ENCODE measurements around the gene SCAMP1. TPM values are rescaled to one million over a fixed set of nuclear protein-coding genes. Genes with fewer than 3 reads are reported as not detected.
A peak's percentile ranks its signal among the peaks of the same experiment; 100 is the strongest.

SCAMP1 gene
- total RNA-seq, 3 donors from 2014 or later: 12.2 to 16.0 (median 13.5) TPM

DNA sequence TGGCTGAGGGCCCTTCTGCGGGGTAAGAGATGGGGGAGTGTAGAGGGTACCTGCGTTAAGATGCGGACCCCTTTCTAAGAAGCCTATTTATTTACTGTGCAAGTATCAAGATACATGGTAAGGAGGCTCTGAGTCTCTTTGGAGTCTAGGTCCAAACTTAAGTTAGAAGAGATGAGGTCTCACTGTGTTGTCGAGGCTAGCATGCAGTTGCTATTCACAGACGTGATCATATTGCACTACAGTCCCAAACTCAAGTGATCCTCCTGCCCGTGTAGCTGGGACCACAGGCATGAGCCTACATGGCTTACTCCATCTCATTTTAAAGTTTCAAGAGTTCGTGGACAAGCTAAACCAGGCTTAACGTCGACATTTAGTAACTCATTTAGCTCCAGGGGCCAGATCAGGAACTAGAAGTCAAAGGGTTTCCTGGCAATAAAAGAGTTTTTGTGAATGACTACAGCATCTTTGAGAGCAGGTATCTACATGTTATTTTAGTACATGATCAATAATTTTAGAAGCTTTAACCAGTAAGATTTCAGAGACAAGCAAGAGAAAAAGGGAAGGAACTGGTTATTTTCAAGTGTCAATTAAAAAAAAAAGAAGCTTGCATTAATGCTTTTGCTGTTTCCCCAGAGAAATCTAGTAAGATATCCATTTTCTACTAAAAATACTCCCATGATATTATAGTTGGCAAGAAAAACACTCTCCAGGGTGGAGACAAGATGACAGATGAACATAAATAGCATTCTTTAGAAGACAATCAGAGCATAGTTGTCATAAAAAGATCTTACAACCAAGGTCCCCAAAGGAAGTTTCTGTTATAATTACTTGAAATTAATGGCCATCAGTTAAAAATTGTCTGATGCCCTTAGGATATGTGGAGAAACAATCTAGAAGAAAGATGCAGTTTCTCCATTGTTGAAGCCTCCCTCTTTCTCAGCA, 141.3 kb downstream of the SCAMP1 start:
- DNase-seq (no peak), ATAC-seq (no peak)
- Mint-ChIP-seq H3K36me3 (ENCODE audit: insufficient read depth) (peaks cover 2% of the 10 kb centered on the region), H3K4me1 (ENCODE audit: low read depth) (no peaks in the 10 kb centered on the region), H3K27me3 (ENCODE audit: low read depth) (peaks cover 60% of the 10 kb centered on the region), H3K9me3 (no peaks in the 10 kb centered on the region), H3K4me3 (no peak overlapping the region)

- H3K4me3 Mint-ChIP-seq: no peak overlapping the region
- no peak for DNase-seq
- peaks cover 3% of the 10 kb centered on the region for H3K4me1 Mint-ChIP-seq (ENCODE audit: low read depth)
- no peak for ATAC-seq
- H3K27me3 Mint-ChIP-seq (ENCODE audit: low read depth): peaks cover 58% of the 10 kb centered on the region
- H3K36me3 Mint-ChIP-seq (ENCODE audit: insufficient read depth): peaks cover 1% of the 10 kb centered on the region
- H3K9me3 Mint-ChIP-seq: no peaks in the 10 kb centered on the region
Measured at GRCh38 chr5:78503958-78504653, 143.7 kb downstream of the SCAMP1 start.

DNA sequence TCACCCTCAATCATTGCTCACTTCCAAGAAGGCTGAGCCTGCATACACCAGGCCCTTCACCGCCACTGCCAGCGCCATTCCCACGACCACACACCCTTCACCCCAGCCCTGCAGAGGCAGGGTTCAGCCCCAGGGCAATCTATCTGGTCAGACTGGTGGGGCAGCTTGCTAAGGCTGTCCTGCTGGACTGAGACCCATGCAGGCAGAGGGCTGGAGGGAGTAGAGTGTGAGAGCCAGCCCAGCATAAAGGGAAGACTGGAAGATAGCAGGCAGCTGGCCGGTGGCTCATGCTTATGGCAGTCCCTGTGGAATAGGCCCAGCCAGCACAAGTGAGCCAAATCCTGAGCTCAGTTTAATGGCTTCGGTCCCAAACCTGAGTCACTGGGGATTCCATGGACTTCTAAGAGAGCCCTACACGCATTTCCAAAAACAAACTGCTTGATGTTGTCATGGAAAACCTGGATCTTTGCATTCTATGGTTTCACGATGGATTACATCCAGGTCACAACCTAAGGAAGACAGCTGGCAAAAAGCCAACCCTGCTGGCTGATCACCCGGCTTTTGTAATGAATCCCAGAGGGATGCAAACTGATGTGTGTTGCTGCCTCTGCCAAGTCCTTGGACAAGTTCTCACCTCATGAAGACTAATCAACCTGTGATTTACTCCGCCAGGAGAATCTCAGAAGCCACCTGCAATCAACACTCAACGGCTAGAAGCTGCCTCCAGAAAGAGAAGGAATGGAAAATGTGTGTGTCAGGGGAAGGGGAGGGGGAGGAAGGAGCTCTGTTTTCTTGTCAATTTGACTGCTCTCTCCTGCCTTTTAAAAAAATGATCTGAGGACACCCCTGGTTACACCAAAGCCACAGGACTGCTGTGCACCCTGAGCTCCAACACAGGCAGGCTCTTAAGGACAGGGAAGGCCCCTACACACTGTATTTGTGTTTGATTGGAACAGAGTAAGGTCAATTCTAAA, 144.6 kb downstream of the SCAMP1 start:
- no peak for ATAC-seq
- DNase-seq: no peak
- peaks cover 10% of the 10 kb centered on the region for H3K4me1 Mint-ChIP-seq (ENCODE audit: low read depth)
- H3K9me3 Mint-ChIP-seq: no peaks in the 10 kb centered on the region
- H3K27me3 Mint-ChIP-seq (ENCODE audit: low read depth): peaks cover 55% of the 10 kb centered on the region
- H3K36me3 Mint-ChIP-seq (ENCODE audit: insufficient read depth): no peaks in the 10 kb centered on the region
- no peak overlapping the region for H3K4me3 Mint-ChIP-seq

GRCh38 chr5:78505860-78506259, 145.4 kb downstream of the SCAMP1 start:
- no peak for ATAC-seq
- no peaks in the 10 kb centered on the region for H3K9me3 Mint-ChIP-seq
- H3K4me1 Mint-ChIP-seq (ENCODE audit: low read depth): peaks cover 14% of the 10 kb centered on the region
- no peaks in the 10 kb centered on the region for H3K36me3 Mint-ChIP-seq (ENCODE audit: insufficient read depth)
- no peak overlapping the region for H3K4me3 Mint-ChIP-seq
- H3K27me3 Mint-ChIP-seq (ENCODE audit: low read depth): peaks cover 51% of the 10 kb centered on the region
- no peak for DNase-seq

DNA sequence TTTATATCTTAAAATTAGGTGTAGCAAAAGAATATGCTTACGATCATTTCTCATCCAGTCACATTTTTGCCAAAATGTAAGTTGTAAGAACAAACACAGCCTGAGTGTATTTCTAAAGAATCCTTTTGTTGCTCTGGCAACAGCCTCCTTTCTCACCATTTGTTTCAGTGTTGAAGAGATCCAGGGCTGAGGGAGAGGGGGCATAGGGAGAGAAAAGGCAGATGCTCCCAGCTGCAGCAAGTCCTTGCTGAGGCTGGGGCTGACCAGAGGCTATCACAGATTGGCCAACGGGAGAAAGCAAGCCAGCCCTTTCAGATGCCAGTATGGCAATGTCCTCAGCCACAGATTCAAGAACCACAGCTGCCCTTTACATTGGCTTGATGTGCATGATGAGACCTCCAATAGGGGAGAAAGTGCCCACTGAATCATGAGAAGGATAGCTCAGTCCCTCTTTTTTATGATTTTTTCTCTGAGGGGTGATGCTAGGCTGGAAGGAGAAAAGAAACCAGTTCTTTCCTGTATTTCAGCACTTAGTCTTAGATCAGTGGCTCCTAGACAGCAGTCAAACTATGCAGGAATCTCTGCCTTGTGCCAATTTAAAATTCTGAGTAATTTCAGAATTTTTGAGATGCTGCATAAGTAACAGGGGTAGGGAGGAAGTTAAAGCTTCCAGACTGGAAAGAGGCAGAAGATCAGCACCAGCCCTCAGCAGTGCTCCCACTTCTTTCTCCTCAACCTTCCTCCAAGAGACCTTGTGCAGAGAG, 146.0 kb downstream of the SCAMP1 start:
- Mint-ChIP-seq H3K36me3 (ENCODE audit: insufficient read depth) (no peaks in the 10 kb centered on the region), H3K4me1 (ENCODE audit: low read depth) (peaks cover 14% of the 10 kb centered on the region), H3K9me3 (no peaks in the 10 kb centered on the region), H3K4me3 (no peak overlapping the region), H3K27me3 (ENCODE audit: low read depth) (peaks cover 51% of the 10 kb centered on the region)
- no peak for DNase-seq
- ATAC-seq: no peak

DNA sequence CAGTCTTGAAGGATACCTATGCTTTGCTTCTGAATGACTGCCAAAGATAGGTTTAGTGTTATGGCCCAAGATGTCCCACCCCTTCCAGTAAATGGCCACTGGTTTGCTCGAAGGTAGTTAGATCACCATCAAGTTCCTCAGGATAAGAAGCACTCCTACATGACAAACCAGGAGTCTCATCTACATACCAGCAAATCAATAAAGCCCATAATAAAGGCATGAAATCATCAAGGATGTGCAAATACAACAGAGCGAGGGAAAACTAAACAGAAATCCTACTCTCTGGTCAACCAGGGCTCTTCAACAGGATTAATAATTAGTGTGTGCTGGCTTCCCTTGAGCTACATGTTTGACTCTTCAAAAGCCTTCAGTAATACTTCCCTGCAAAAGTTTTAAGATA, 147.1 kb downstream of the SCAMP1 start:
- Mint-ChIP-seq H3K27me3 (ENCODE audit: low read depth) (peaks cover 44% of the 10 kb centered on the region), H3K4me1 (ENCODE audit: low read depth) (peaks cover 14% of the 10 kb centered on the region), H3K9me3 (no peaks in the 10 kb centered on the region), H3K4me3 (no peak overlapping the region), H3K36me3 (ENCODE audit: insufficient read depth) (no peaks in the 10 kb centered on the region)
- ATAC-seq (no peak), DNase-seq (no peak)

- DNase-seq (no peak), ATAC-seq (no peak)
- no peaks in the 10 kb centered on the region for H3K36me3 Mint-ChIP-seq (ENCODE audit: insufficient read depth)
- H3K9me3 Mint-ChIP-seq: no peaks in the 10 kb centered on the region
- H3K4me3 Mint-ChIP-seq: no peak overlapping the region
- H3K4me1 Mint-ChIP-seq (ENCODE audit: low read depth): peaks cover 14% of the 10 kb centered on the region
- peaks cover 43% of the 10 kb centered on the region for H3K27me3 Mint-ChIP-seq (ENCODE audit: low read depth)
Measured at GRCh38 chr5:78508186-78508765, 147.9 kb downstream of the SCAMP1 start.

DNA sequence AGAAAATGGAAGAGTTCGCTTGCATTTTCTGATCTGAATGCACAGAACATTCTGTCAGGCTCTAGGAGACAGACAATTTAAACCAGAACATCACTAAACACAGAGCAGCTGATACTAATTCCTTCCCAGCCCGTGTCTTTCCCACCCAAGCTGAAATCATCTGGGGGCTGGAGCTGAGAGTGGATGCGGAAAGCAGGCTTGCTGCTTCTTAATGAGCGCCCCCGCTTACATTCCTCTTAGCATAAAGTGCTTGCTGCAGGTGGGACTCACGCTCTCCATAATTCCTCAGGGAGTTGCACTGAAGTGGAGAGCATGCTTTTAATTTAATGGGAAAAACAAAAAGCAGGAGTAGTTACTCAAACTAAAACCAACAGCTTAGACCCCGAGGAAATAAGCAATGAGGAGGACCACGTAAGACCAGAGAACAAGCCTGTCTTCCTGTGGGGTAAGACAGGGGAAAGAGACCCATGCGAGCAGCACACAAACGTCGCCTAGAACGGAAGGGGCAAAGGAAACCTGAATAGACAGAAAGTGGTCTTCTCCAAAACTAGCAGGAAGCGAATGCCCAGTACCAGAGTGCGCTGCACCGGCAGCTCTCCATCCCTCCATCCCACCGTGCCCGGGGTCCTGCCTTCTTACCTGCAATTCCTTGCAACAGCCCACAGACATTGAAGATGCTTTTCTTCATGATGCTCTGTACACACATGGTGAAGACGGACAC, 148.9 kb downstream of the SCAMP1 start:
- DNase-seq (no peak), ATAC-seq (peak; percentile 12 to 32)
- H3K4me3 Mint-ChIP-seq: peak overlapping the region; percentile 73
- H3K36me3 Mint-ChIP-seq (ENCODE audit: insufficient read depth): no peaks in the 10 kb centered on the region
- H3K4me1 Mint-ChIP-seq (ENCODE audit: low read depth): peaks cover 14% of the 10 kb centered on the region
- peaks cover 48% of the 10 kb centered on the region for H3K27me3 Mint-ChIP-seq (ENCODE audit: low read depth)
- H3K9me3 Mint-ChIP-seq: no peaks in the 10 kb centered on the region

DNA sequence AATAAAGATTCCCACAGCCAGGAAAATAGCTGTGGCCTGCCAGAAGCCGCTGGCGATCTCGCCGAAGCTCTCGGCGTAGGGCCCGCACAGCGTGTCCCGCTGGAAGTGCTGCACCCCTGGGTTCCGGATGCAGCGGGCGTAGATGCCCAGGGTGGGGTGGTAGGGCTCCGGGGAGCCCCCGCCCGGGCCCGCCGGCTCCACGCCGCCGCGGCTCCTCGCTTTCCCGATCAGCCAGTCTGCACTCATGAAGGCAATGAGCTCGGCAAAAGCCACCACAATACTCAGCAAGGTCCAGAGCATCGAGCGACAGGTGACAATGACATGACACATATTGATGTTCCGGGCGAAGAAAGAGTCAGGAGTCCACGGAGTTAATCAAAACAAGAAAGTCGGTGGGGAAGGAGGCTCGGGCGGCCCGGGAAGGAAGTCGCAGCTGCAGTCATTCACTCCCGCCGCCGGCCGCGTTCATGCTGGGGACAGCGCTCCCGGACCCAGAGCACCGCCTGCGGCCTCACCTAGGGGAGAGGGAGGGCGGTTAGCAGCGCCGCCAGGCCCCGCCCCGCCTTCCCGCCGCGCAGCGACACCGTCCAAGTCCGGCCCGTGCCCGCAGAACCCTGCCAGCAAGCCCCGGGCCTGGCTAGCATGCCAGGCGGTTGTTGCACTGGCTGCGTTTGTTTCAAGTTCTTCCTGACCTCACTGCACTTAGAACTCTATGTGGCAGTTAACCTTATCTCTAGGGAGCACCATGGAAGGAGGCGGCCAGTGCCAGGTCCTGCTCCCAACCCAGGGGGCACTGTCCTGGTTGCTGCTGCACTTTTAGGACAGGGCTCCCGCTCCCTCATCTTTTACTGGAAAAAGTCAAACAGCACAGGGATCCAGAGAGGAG, 149.7 kb downstream of the SCAMP1 start:
- Mint-ChIP-seq H3K27me3 (ENCODE audit: low read depth) (peaks cover 47% of the 10 kb centered on the region), H3K36me3 (ENCODE audit: insufficient read depth) (no peaks in the 10 kb centered on the region), H3K4me3 (peak overlapping the region; percentile 73), H3K4me1 (ENCODE audit: low read depth) (peaks cover 14% of the 10 kb centered on the region), H3K9me3 (no peaks in the 10 kb centered on the region)
- ATAC-seq (peak; percentile 76 to 83), DNase-seq (peak; percentile 6)

- H3K27me3 Mint-ChIP-seq (ENCODE audit: low read depth): peaks cover 52% of the 10 kb centered on the region
- H3K4me3 Mint-ChIP-seq: no peak overlapping the region
- no peak for DNase-seq
- no peaks in the 10 kb centered on the region for H3K36me3 Mint-ChIP-seq (ENCODE audit: insufficient read depth)
- H3K4me1 Mint-ChIP-seq (ENCODE audit: low read depth): peaks cover 14% of the 10 kb centered on the region
- H3K9me3 Mint-ChIP-seq: no peaks in the 10 kb centered on the region
- ATAC-seq: no peak
Measured at GRCh38 chr5:78511121-78511906, 150.9 kb downstream of the SCAMP1 start.

- peaks cover 59% of the 10 kb centered on the region for H3K27me3 Mint-ChIP-seq (ENCODE audit: low read depth)
- H3K9me3 Mint-ChIP-seq: no peaks in the 10 kb centered on the region
- ATAC-seq (no peak), DNase-seq (no peak)
- H3K36me3 Mint-ChIP-seq (ENCODE audit: insufficient read depth): no peaks in the 10 kb centered on the region
- no peak overlapping the region for H3K4me3 Mint-ChIP-seq
- peaks cover 14% of the 10 kb centered on the region for H3K4me1 Mint-ChIP-seq (ENCODE audit: low read depth)
Measured at GRCh38 chr5:78512435-78512834, 152.0 kb downstream of the SCAMP1 start.
